Measurements from ENCODE around the gene SMG5. TPM values are rescaled to one million over a fixed set of nuclear protein-coding genes. Genes with fewer than 3 reads are reported as not detected.

Gene SMG5
- total RNA-seq, 1 donor from 2014 or later = 45.9 TPM

DNA sequence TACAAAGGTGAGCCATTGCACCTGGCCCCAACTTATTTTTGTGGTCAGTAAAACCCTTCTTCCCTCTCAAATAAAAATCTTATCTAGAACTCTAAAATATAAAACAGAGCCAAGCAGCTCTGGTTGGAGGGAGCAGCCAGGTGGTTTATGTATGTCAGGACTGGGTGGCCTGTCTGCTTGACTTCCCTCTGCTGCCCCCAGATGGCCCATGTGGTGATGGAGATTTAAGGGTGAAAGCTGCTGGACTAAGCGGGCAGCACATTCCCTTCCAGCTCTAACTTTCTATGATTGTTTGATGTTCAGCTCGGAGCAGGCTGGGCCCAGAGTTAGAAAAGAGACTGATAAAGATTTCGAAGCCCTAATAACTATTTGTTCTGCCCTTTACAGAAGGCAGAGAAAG, 22.8 kb downstream of the SMG5 start:
- Mint-ChIP-seq H3K27ac (peak overlapping the region; percentile 47), H3K4me1 (no peaks in the 10 kb centered on the region), H3K27me3 (ENCODE audit: insufficient read depth, low read depth) (no peaks in the 10 kb centered on the region), H3K9me3 (no peaks in the 10 kb centered on the region), H3K36me3 (peaks cover 36% of the 10 kb centered on the region), H3K4me3 (no peak overlapping the region)
- Histone ChIP-seq H3K27me3 (no peaks in the 10 kb centered on the region), H3K9ac (no peak overlapping the region), H3K27ac (no peak overlapping the region), H3K4me1 (no peaks in the 10 kb centered on the region), H3K79me2 (ENCODE audit: low read depth) (no peaks in the 10 kb centered on the region), H4K20me1 (ENCODE audit: low read depth) (no peaks in the 10 kb centered on the region), H2AFZ (replicated peaks) (no peak overlapping the region), H3K9me3 (ENCODE audit: low read depth) (no peaks in the 10 kb centered on the region), H3K4me3 (no peak overlapping the region), H3K4me2 (no peak overlapping the region), H3K36me3 (peaks cover 5% of the 10 kb centered on the region), H3F3A (ENCODE audit: low read depth) (no peaks in the 10 kb centered on the region)
- DNase-seq (ENCODE audit: low spot score) = peak; percentile 19
- TF ChIP-seq EZH2phosphoT487 (IDR thresholded peaks at IDR 0.05) (no peak), EZH2 (IDR thresholded peaks at IDR 0.05) (no peak)
- TF ChIP-seq, protein P1, sequence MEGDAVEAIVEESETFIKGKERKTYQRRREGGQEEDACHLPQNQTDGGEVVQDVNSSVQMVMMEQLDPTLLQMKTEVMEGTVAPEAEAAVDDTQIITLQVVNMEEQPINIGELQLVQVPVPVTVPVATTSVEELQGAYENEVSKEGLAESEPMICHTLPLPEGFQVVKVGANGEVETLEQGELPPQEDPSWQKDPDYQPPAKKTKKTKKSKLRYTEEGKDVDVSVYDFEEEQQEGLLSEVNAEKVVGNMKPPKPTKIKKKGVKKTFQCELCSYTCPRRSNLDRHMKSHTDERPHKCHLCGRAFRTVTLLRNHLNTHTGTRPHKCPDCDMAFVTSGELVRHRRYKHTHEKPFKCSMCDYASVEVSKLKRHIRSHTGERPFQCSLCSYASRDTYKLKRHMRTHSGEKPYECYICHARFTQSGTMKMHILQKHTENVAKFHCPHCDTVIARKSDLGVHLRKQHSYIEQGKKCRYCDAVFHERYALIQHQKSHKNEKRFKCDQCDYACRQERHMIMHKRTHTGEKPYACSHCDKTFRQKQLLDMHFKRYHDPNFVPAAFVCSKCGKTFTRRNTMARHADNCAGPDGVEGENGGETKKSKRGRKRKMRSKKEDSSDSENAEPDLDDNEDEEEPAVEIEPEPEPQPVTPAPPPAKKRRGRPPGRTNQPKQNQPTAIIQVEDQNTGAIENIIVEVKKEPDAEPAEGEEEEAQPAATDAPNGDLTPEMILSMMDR (IDR thresholded peaks at IDR 0.05) = no peak

DNA sequence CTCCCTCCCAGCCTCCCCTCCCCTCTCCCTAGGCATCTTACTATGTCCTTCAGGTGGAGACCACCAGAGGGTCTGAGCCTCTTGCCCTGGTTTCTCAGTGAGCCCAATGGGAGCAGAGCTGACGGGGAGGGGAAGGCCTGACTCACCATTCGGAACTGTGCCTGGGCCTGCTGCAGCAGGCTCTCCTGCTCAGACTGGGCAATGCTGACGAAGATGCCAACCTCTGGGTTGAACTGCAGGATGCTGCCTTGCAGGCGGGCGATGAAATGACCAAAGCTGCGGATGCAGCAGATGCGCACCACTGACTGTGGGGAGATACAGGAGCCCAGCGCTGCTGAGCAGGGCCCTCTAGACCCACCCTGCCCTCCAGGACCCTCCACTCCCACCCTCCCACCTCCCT, 23.8 kb downstream of the SMG5 start:
- H3K27me3 Mint-ChIP-seq (ENCODE audit: insufficient read depth, low read depth) = no peaks in the 10 kb centered on the region
- peaks cover 35% of the 10 kb centered on the region for H3K36me3 Mint-ChIP-seq
- Histone ChIP-seq H3K27me3 (no peaks in the 10 kb centered on the region), H3K4me2 (no peak overlapping the region), H3K4me1 (no peaks in the 10 kb centered on the region), H3K79me2 (ENCODE audit: low read depth) (no peaks in the 10 kb centered on the region), H3K4me3 (no peak overlapping the region), H3F3A (ENCODE audit: low read depth) (no peaks in the 10 kb centered on the region), H2AFZ (replicated peaks) (no peak overlapping the region), H4K20me1 (ENCODE audit: low read depth) (peaks cover 4% of the 10 kb centered on the region), H3K9ac (no peak overlapping the region), H3K36me3 (peaks cover 5% of the 10 kb centered on the region), H3K27ac (no peak overlapping the region), H3K9me3 (ENCODE audit: low read depth) (no peaks in the 10 kb centered on the region)
- H3K27ac Mint-ChIP-seq = no peak overlapping the region
- H3K4me3 Mint-ChIP-seq = no peak overlapping the region
- TF ChIP-seq, protein P1 (IDR thresholded peaks at IDR 0.05) = no peak
- TF ChIP-seq EZH2 (IDR thresholded peaks at IDR 0.05) (no peak), EZH2phosphoT487 (IDR thresholded peaks at IDR 0.05) (no peak)
- DNase-seq (ENCODE audit: low spot score) = no peak
- H3K9me3 Mint-ChIP-seq = no peaks in the 10 kb centered on the region
- no peaks in the 10 kb centered on the region for H3K4me1 Mint-ChIP-seq

DNA sequence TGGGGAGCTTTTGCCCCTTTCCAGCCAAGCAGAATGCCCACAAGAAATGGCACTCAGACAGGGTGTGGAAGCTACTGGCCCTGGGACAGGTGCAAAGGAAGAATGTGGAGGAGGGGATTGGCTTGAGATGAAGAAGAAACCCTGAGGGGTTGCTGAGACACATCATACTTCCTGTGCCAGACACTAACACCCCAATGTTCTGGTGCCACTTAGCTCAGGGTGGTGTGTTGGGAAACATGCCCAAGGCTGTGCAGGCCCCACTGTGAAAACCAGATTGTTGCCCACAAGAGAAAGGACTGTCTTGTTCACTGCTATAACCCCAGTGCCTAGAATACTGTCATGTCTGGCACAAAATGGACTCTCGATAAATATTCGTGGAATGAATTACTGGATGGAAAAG, 24.9 kb downstream of the SMG5 start:
- H3K27me3 ChIP-seq = no peaks in the 10 kb centered on the region
- H3K9ac ChIP-seq = no peak overlapping the region
- H3F3A ChIP-seq (ENCODE audit: low read depth) = no peaks in the 10 kb centered on the region
- H3K27ac ChIP-seq = no peak overlapping the region
- H3K4me1 Mint-ChIP-seq = no peaks in the 10 kb centered on the region
- H3K9me3 ChIP-seq (ENCODE audit: low read depth) = no peaks in the 10 kb centered on the region
- H3K36me3 Mint-ChIP-seq = peaks cover 33% of the 10 kb centered on the region
- no peaks in the 10 kb centered on the region for H3K4me1 ChIP-seq
- DNase-seq (ENCODE audit: low spot score) = no peak
- H3K36me3 ChIP-seq = no peaks in the 10 kb centered on the region
- H3K4me3 ChIP-seq = no peak overlapping the region
- TF ChIP-seq EZH2phosphoT487 (IDR thresholded peaks at IDR 0.05) (no peak), EZH2 (IDR thresholded peaks at IDR 0.05) (no peak)
- TF ChIP-seq, protein P1 (IDR thresholded peaks at IDR 0.05) = no peak
- H4K20me1 ChIP-seq (ENCODE audit: low read depth) = peaks cover 4% of the 10 kb centered on the region
- H3K27ac Mint-ChIP-seq = no peak overlapping the region
- H3K4me3 Mint-ChIP-seq = no peak overlapping the region
- H3K4me2 ChIP-seq = no peak overlapping the region
- H3K27me3 Mint-ChIP-seq (ENCODE audit: insufficient read depth, low read depth) = no peaks in the 10 kb centered on the region
- H2AFZ ChIP-seq (replicated peaks) = no peak overlapping the region
- H3K9me3 Mint-ChIP-seq = no peaks in the 10 kb centered on the region
- no peaks in the 10 kb centered on the region for H3K79me2 ChIP-seq (ENCODE audit: low read depth)

Measured in neural progenitor cell (in vitro differentiated cells).